Activated B cell treated with CpG ODN at 0.5 μM for 24 hours (primary cell): ENCODE measurements around the gene ETV3. TPM values are rescaled to one million over a fixed set of nuclear protein-coding genes. Genes with fewer than 3 reads are reported as not detected.

Source experiments
- ATAC-seq: fragments of 200-7000 bp; cut with Tn5 transposase; one replicate; pipeline ENCODE4 v1.10.0; 2021; ENCODE audit warnings: low read depth, mild to moderate bottlenecking, moderate library complexity
- CTCF ChIA-PET: fragments of 350-600 bp; sonication (Branson Sonifier 250); formaldehyde crosslinking; loops from one replicate; lab custom pipeline; 2021; ENCODE audit warnings: antibody characterized with exemption; lab: Charles Lee
- POLR2A ChIA-PET: fragments of 350-600 bp; sonication (Branson Sonifier 250); formaldehyde crosslinking; loops from one replicate; lab custom pipeline; 2021; ENCODE audit warnings: antibody characterized with exemption; lab: Charles Lee
- DNase-seq: peaks from one replicate; pipeline ENCODE4 v3.0.0; 2022
- H3K27ac Mint-ChIP-seq: one replicate; pipeline ENCODE4 v1.8.0; 2020; ENCODE audit warnings: mixed read lengths
- H3K27me3 Mint-ChIP-seq: one replicate; pipeline ENCODE4 v1.8.0; 2021; ENCODE audit warnings: mixed read lengths
- H3K36me3 Mint-ChIP-seq: one replicate; pipeline ENCODE4 v1.8.0; 2021; ENCODE audit warnings: low read depth, mixed read lengths
- H3K4me1 Mint-ChIP-seq: one replicate; pipeline ENCODE4 v1.8.0; 2021; ENCODE audit warnings: mixed read lengths
- H3K4me3 Mint-ChIP-seq: one replicate; pipeline ENCODE4 v1.8.0; 2020; ENCODE audit warnings: mild to moderate bottlenecking, mixed read lengths
- H3K9me3 Mint-ChIP-seq: one replicate; pipeline ENCODE4 v1.8.0; 2020; ENCODE audit warnings: mixed read lengths
- CTCF ChIP-seq: fragments of 200-600 bp; IDR thresholded peaks from one replicate; pipeline ENCODE4 v1.8.0; 2022; ENCODE audit warnings: antibody characterized with exemption, mild to moderate bottlenecking
- intact Hi-C: fragments of 100-400 bp; cut with micrococcal nuclease; formaldehyde crosslinking; loops from one replicate; pipeline ENCODE4 v1.15.1; 2024
- total RNA-seq: library from RNA; stranded (reverse); gene quantifications from 2 replicates; pipeline ENCODE4 v1.2.3, GENCODE V29; 2022

ETV3 gene
- total RNA-seq, 1 donor from 2014 or later = 31.3 TPM

- no peak overlapping the region for H3K4me3 Mint-ChIP-seq
- H3K27me3 Mint-ChIP-seq = peaks cover 11% of the 10 kb centered on the region
- no peaks in the 10 kb centered on the region for H3K36me3 Mint-ChIP-seq
- intact Hi-C loops = loop anchor here (2.0 kb wide), 1 partner anchor 405 kb away; no protein-coding TSS in a partner anchor
- H3K9me3 Mint-ChIP-seq = no peaks in the 10 kb centered on the region
- ChIA-PET POLR2A (interaction anchor here (0.6 kb wide), 1 partner anchor 372 kb away, joined by 4 read pairs; no protein-coding TSS in a partner anchor), CTCF (interaction anchor here (0.8 to 6.9 kb wide), 3 partner anchors 41 to 63 kb away, joined by 3 to 388 read pairs (median 21); no protein-coding TSS in a partner anchor)
- TF ChIP-seq CTCF = no peak
- DNase-seq = no peak
- ATAC-seq = no peak
- no peak overlapping the region for H3K27ac Mint-ChIP-seq
- no peaks in the 10 kb centered on the region for H3K4me1 Mint-ChIP-seq
Observed at GRCh38 chr1:157091668-157092273, 46.4 kb downstream of the ETV3 start.

- POLR2A ChIA-PET = interaction anchor here (0.6 kb wide), 1 partner anchor 371 kb away, joined by 4 read pairs; no protein-coding TSS in a partner anchor
- no peak overlapping the region for H3K4me3 Mint-ChIP-seq
- no peaks in the 10 kb centered on the region for H3K4me1 Mint-ChIP-seq
- TF ChIP-seq CTCF = no peak
- no peak for DNase-seq
- H3K9me3 Mint-ChIP-seq = no peaks in the 10 kb centered on the region
- intact Hi-C loops = loop anchor here (2.0 kb wide), 1 partner anchor 406 kb away; no protein-coding TSS in a partner anchor
- H3K36me3 Mint-ChIP-seq = no peaks in the 10 kb centered on the region
- ATAC-seq = no peak
- peaks cover 11% of the 10 kb centered on the region for H3K27me3 Mint-ChIP-seq
- CTCF ChIA-PET = interaction anchor here (0.8 to 6.9 kb wide), 12 partner anchors 8 to 86 kb away, joined by 3 to 388 read pairs (median 6); partner anchors contain the start of genes ETV3 and ETV3L
- no peak overlapping the region for H3K27ac Mint-ChIP-seq
Observed at GRCh38 chr1:157091186-157091585, 47.0 kb downstream of the ETV3 start.

GRCh38 chr1:157090771-157091170 lies 47.4 kb downstream of the ETV3 start:
- no peaks in the 10 kb centered on the region for H3K4me1 Mint-ChIP-seq
- H3K27me3 Mint-ChIP-seq = peaks cover 11% of the 10 kb centered on the region
- ChIA-PET CTCF (interaction anchor here (0.8 to 6.9 kb wide), 18 partner anchors 9 to 401 kb away, joined by 3 to 388 read pairs (median 6); partner anchors contain the start of genes ETV3 and ETV3L), POLR2A (interaction anchor here (1.0 kb wide), 1 partner anchor 66 kb away, joined by 10 read pairs; no protein-coding TSS in a partner anchor)
- no peak for TF ChIP-seq CTCF
- intact Hi-C loops = loop anchor here (1.0 to 2.0 kb wide), 2 partner anchors 66 to 406 kb away; no protein-coding TSS in a partner anchor
- no peak for ATAC-seq
- no peak overlapping the region for H3K27ac Mint-ChIP-seq
- no peak for DNase-seq
- H3K9me3 Mint-ChIP-seq = no peaks in the 10 kb centered on the region
- no peaks in the 10 kb centered on the region for H3K36me3 Mint-ChIP-seq
- no peak overlapping the region for H3K4me3 Mint-ChIP-seq

GRCh38 chr1:157090196-157090647 lies 48.0 kb downstream of the ETV3 start:
- intact Hi-C loops = loop anchor here (1.0 to 2.0 kb wide), 2 partner anchors 66 to 407 kb away; no protein-coding TSS in a partner anchor
- ATAC-seq = peak; percentile 91
- H3K9me3 Mint-ChIP-seq = no peaks in the 10 kb centered on the region
- ChIA-PET POLR2A (interaction anchor here (0.6 to 1.0 kb wide), 2 partner anchors 66 to 202 kb away, joined by 4 to 10 read pairs; no protein-coding TSS in a partner anchor), CTCF (interaction anchor here (0.6 to 6.9 kb wide), 26 partner anchors 8 to 1838 kb away, joined by 3 to 388 read pairs (median 4); partner anchors contain the start of genes ETV3 and ETV3L)
- DNase-seq = peak; percentile 75
- no peak overlapping the region for H3K27ac Mint-ChIP-seq
- H3K36me3 Mint-ChIP-seq = no peaks in the 10 kb centered on the region
- peak; percentile 53 for TF ChIP-seq CTCF
- no peaks in the 10 kb centered on the region for H3K4me1 Mint-ChIP-seq
- peaks cover 11% of the 10 kb centered on the region for H3K27me3 Mint-ChIP-seq
- H3K4me3 Mint-ChIP-seq = no peak overlapping the region

GRCh38 chr1:157089789-157090188 lies 48.4 kb downstream of the ETV3 start:
- Mint-ChIP-seq H3K4me1 (no peaks in the 10 kb centered on the region), H3K4me3 (no peak overlapping the region), H3K27ac (no peak overlapping the region), H3K36me3 (no peaks in the 10 kb centered on the region), H3K27me3 (peaks cover 11% of the 10 kb centered on the region), H3K9me3 (no peaks in the 10 kb centered on the region)
- intact Hi-C loops = loop anchor here (1.0 to 2.0 kb wide), 2 partner anchors 67 to 407 kb away; no protein-coding TSS in a partner anchor
- TF ChIP-seq CTCF = no peak
- DNase-seq = no peak
- CTCF ChIA-PET = interaction anchor here (0.6 to 6.9 kb wide), 24 partner anchors 8 to 1839 kb away, joined by 3 to 388 read pairs (median 5); partner anchors contain the start of gene ETV3
- no peak for ATAC-seq
- POLR2A ChIA-PET = interaction anchor here (0.6 to 1.0 kb wide), 2 partner anchors 67 to 202 kb away, joined by 4 to 10 read pairs; no protein-coding TSS in a partner anchor
